Right atrium auricular region (tissue), 2 donors: ENCODE measurements around the gene NFKBIB. TPM values are rescaled to one million over a fixed set of nuclear protein-coding genes. Genes with fewer than 3 reads are reported as not detected.

Experiments used
- DNase-seq: peaks from one replicate; pipeline ENCODE4 v3.0.0-alpha.2; 2019; ENCODE audit warnings: low spot score
- H3K27ac ChIP-seq, 2 donors: fragments of 200-600 bp; sonication (generic); 1 replicate in 1 of 2; 2 replicates in 1 of 2; pipeline ENCODE4 v1.5.1; 2016 to 2019
- H3K27me3 ChIP-seq, 2 donors: fragments of 200-600 bp; sonication (generic); one replicate each; pipeline versions ENCODE4 v1.5.1 to v1.6.0; 2017 to 2019
- H3K36me3 ChIP-seq: fragments of 200-600 bp; sonication (generic); one replicate; pipeline ENCODE4 v1.5.1; 2016
- H3K4me1 ChIP-seq, 2 donors: fragments of 200-600 bp; sonication (generic); one replicate each; pipeline versions ENCODE4 v1.5.1 to v1.6.0; 2017 to 2019
- H3K4me3 ChIP-seq, 2 donors: fragments of 200-600 bp; sonication (generic); 1 replicate in 1 of 2; 2 replicates in 1 of 2; pipeline ENCODE4 v1.5.1; 2017 to 2019; ENCODE audit warnings: mild to moderate bottlenecking in 1 of 2, moderate library complexity in 1 of 2
- H3K9me3 ChIP-seq, 2 donors: fragments of 200-600 bp; sonication (generic); one replicate each; pipeline ENCODE4 v1.5.1; 2019
- total RNA-seq, 2 donors: library from RNA; depleted of rRNA; stranded (reverse); fragments of >200 nt; gene quantifications; one replicate each; pipeline ENCODE4 v1.1.0, GENCODE V29; 2016
- TF ChIP-seq, protein P1 (sequence below), 2 donors: fragments of 200-600 bp; sonication (generic); IDR thresholded peaks; one replicate each; pipeline ENCODE4 v1.5.1; 2019; ENCODE audit warnings: antibody characterized with exemption in 2 of 2

NFKBIB gene
- total RNA-seq, 2 donors from 2014 or later: 13.3 to 29.2 TPM

DNA sequence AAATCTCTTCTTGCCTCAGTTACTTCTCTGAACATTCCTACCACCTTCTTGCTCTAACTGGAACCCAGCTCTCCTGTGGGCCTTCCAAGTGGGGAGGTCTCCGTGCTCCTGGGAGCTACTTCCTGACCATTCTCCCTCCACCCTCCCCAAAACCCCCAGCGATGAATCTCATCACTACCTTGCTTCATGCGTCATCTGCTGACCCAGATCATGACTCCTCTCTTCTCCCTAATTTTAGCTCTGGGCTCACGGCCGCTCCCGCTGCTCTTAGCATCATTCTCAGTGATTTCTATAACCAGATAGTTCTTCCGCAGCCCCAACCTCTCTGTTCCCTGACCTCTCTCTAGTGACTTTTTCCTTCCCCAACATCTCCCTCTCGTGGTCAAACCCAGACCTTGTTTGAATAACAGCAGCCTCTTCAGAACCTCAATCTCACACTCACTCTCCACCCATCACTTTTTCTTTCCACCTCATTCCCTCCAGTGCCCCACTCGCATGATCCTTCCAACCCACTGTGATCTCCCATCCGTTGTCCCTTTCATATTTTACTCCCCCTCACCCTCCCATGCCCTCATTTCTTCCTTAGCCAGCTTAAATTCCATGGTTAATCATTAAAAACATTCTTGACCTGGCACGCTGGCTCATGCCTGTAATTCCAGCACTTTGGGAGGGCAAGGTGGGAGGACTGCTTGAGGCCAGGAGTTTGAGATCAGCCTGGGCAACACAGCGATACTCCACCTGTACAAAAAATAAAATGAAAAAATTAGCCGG lies 52.8 kb downstream of the NFKBIB start:
- H3K4me3 ChIP-seq: no peak overlapping the region
- no peak overlapping the region for H3K27ac ChIP-seq
- TF ChIP-seq, protein P1, sequence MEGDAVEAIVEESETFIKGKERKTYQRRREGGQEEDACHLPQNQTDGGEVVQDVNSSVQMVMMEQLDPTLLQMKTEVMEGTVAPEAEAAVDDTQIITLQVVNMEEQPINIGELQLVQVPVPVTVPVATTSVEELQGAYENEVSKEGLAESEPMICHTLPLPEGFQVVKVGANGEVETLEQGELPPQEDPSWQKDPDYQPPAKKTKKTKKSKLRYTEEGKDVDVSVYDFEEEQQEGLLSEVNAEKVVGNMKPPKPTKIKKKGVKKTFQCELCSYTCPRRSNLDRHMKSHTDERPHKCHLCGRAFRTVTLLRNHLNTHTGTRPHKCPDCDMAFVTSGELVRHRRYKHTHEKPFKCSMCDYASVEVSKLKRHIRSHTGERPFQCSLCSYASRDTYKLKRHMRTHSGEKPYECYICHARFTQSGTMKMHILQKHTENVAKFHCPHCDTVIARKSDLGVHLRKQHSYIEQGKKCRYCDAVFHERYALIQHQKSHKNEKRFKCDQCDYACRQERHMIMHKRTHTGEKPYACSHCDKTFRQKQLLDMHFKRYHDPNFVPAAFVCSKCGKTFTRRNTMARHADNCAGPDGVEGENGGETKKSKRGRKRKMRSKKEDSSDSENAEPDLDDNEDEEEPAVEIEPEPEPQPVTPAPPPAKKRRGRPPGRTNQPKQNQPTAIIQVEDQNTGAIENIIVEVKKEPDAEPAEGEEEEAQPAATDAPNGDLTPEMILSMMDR (IDR thresholded peaks at IDR 0.05): no peak
- no peaks in the 10 kb centered on the region for H3K27me3 ChIP-seq
- no peaks in the 10 kb centered on the region for H3K9me3 ChIP-seq
- H3K36me3 ChIP-seq: no peaks in the 10 kb centered on the region
- H3K4me1 ChIP-seq: peaks cover 0 to 9% of the 10 kb centered on the region in 2 donors
- no peak for DNase-seq

DNA sequence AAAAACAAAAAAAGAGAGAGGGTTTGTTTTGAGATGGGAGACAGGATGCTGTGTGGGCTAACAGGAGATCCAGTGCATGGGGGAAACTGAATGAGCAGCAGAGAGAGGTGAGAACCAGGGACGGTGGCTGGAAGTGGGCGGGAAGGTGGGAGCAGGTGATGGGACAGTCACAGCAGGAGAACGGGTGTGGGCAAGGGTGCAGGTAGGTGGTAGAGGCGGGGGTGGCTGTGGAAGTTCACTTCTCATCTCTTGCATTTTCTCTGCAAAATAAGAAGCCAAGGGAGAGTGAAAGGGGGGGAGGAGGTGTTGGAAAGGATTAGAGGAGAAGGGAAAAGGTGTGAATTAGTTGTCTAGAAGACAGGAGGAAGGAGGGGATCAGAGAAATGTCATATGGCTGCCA lies 53.9 kb downstream of the NFKBIB start:
- H3K9me3 ChIP-seq: no peaks in the 10 kb centered on the region
- H3K4me1 ChIP-seq: peaks cover 0 to 9% of the 10 kb centered on the region in 2 donors
- no peak overlapping the region for H3K4me3 ChIP-seq
- no peak for DNase-seq
- H3K27me3 ChIP-seq: no peaks in the 10 kb centered on the region
- TF ChIP-seq, protein P1 (IDR thresholded peaks at IDR 0.05): no peak
- no peaks in the 10 kb centered on the region for H3K36me3 ChIP-seq
- H3K27ac ChIP-seq: no peak overlapping the region

DNA sequence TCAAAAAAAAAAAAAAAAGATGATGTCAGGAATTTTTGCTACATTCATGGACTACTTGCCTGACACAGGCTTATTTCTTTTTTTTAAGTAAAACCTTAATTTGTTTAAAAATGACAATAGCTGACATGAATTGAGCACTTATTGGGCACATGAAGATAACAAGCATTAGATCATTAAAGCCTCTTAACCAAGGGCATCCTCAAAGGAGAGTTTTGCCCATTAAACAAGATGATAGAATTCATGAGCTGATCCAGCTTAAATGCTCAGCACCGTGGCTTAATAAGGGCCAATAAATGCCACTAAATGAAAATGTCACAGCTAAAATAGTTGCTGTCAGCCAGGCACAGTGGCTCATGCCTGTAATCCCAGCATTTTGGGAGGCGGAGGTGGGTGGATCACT lies 56.5 kb downstream of the NFKBIB start:
- H3K4me3 ChIP-seq: no peak overlapping the region
- DNase-seq: no peak
- H3K27ac ChIP-seq: no peak overlapping the region
- no peaks in the 10 kb centered on the region for H3K36me3 ChIP-seq
- TF ChIP-seq, protein P1 (IDR thresholded peaks at IDR 0.05): no peak
- H3K4me1 ChIP-seq: no peaks in the 10 kb centered on the region
- H3K9me3 ChIP-seq: no peaks in the 10 kb centered on the region
- no peaks in the 10 kb centered on the region for H3K27me3 ChIP-seq

DNA sequence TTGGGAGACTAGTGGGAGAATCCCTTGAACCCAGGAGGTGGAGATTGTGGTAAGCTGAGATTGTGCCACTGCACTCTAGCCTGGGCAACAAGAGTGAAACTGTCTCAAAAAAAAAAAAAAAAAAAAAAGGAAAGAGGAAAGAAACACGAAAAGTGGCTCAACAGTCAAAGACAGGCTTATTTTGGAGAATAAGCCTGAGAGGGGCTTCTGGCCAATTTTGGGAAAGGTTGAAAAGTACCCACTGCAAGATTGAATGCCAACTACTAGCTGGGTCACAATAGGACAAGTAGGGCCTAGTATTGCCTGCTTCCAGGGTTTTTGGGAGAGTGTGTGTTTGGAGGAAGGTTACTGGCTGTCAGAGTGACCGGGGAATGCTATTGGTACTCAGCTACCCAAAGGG lies 58.5 kb downstream of the NFKBIB start:
- TF ChIP-seq, protein P1 (IDR thresholded peaks at IDR 0.05): no peak
- DNase-seq: no peak
- no peaks in the 10 kb centered on the region for H3K36me3 ChIP-seq
- no peak overlapping the region for H3K4me3 ChIP-seq
- no peaks in the 10 kb centered on the region for H3K27me3 ChIP-seq
- peaks cover 0 to 9% of the 10 kb centered on the region in 2 donors for H3K4me1 ChIP-seq
- no peak overlapping the region for H3K27ac ChIP-seq
- no peaks in the 10 kb centered on the region for H3K9me3 ChIP-seq

Other genes starting within 250 kb of the NFKBIB start
- gene CAPN12, start 155.5 kb upstream of the NFKBIB start, total RNA-seq: under 1 TPM; 0.74 to 0.90 TPM
- not detected for gene LGALS7, start 126.5 kb upstream of the NFKBIB start, total RNA-seq
- 1 to 10 TPM in 1 of 2 donors, not detected in 1; 1.8 TPM for gene LGALS7B, start 110.8 kb upstream of the NFKBIB start, total RNA-seq
- gene LGALS4, start 87.0 kb upstream of the NFKBIB start, total RNA-seq: under 1 TPM in 1 of 2 donors, not detected in 1; 0.67 TPM
- gene ECH1, start 68.2 kb upstream of the NFKBIB start, total RNA-seq: 100 to 1,000 TPM; 309 to 329 TPM
- gene HNRNPL, start 50.0 kb upstream of the NFKBIB start, total RNA-seq: 100 to 1,000 TPM; 102 to 115 TPM
- 1 to 10 TPM; 3.3 to 5.5 TPM for gene RINL, start 21.7 kb upstream of the NFKBIB start, total RNA-seq
- 100 to 1,000 TPM in 1 of 2 donors, 10 to 100 TPM in 1; 91.5 to 170 TPM for gene SIRT2, start 351 bp upstream of the NFKBIB start, total RNA-seq
- gene CCER2, start 12.2 kb downstream of the NFKBIB start, total RNA-seq: not detected
- 10 to 100 TPM; 13.7 to 24.3 TPM for gene SARS2, start 30.8 kb downstream of the NFKBIB start, total RNA-seq
- gene MRPS12, start 31.0 kb downstream of the NFKBIB start, total RNA-seq: 10 to 100 TPM; 39.5 to 58.7 TPM
- 10 to 100 TPM in 1 of 2 donors, 1 to 10 TPM in 1; 5.7 to 13.1 TPM for gene FBXO17, start 75.8 kb downstream of the NFKBIB start, total RNA-seq
- gene FBXO27, start 132.6 kb downstream of the NFKBIB start, total RNA-seq: 1 to 10 TPM; 5.1 to 7.2 TPM
- gene ACP7, start 184.4 kb downstream of the NFKBIB start, total RNA-seq: not detected
- gene PAK4, start 225.8 kb downstream of the NFKBIB start, total RNA-seq: 10 to 100 TPM; 11.2 to 13.7 TPM